ENCODE data around the gene LRFN4.

The LRFN4 gene

GRCh38 chr11:66858939-66859685 lies 2.2 kb downstream of the LRFN4 start:
- no peak for DNase-seq

- DNase-seq = no peak
Measured at GRCh38 chr11:66859686-66860448, 3.0 kb downstream of the LRFN4 start.

GRCh38 chr11:66860449-66860831 lies 3.6 kb downstream of the LRFN4 start:
- no peak for DNase-seq

- no peak for DNase-seq
Measured at GRCh38 chr11:66861038-66861773, 4.3 kb downstream of the LRFN4 start.

- DNase-seq = no peak
Measured at GRCh38 chr11:66861774-66862558, 5.1 kb downstream of the LRFN4 start.

- DNase-seq = no peak
Measured at GRCh38 chr11:66862559-66863037, 5.7 kb downstream of the LRFN4 start.

GRCh38 chr11:66863428-66864125 lies 6.7 kb downstream of the LRFN4 start:
- no peak for DNase-seq

GRCh38 chr11:66864172-66864901 lies 7.5 kb downstream of the LRFN4 start:
- DNase-seq = no peak

- DNase-seq = no peak
Measured at GRCh38 chr11:66864924-66865697, 8.2 kb downstream of the LRFN4 start.

GRCh38 chr11:66866007-66866406 lies 9.1 kb downstream of the LRFN4 start:
- no peak for DNase-seq

- DNase-seq = no peak
Measured at GRCh38 chr11:66866511-66866986, 9.7 kb downstream of the LRFN4 start.

GRCh38 chr11:66867425-66868040 lies 10.7 kb downstream of the LRFN4 start:
- no peak for DNase-seq

- no peak for DNase-seq
Measured at GRCh38 chr11:66868082-66868725, 11.3 kb downstream of the LRFN4 start.

GRCh38 chr11:66868726-66869566 lies 12.1 kb downstream of the LRFN4 start:
- DNase-seq = no peak

GRCh38 chr11:66869567-66869870 lies 12.7 kb downstream of the LRFN4 start:
- DNase-seq = no peak

GRCh38 chr11:66870131-66870530 lies 13.3 kb downstream of the LRFN4 start:
- no peak for DNase-seq

GRCh38 chr11:66870616-66871520 lies 14.0 kb downstream of the LRFN4 start:
- no peak for DNase-seq

- DNase-seq = no peak
Measured at GRCh38 chr11:66871521-66871901, 14.6 kb downstream of the LRFN4 start.
